Measurements from ENCODE around the gene CLTB. TPM values are rescaled to one million over a fixed set of nuclear protein-coding genes. Genes with fewer than 3 reads are reported as not detected.

CLTB gene
- total RNA-seq, 1 experiment from 2014 or later: 58.6 TPM

- TF ChIP-seq CEBPB (IDR thresholded peaks at IDR 0.05; ENCODE audit: low read depth) (no peak), RAD21 (IDR thresholded peaks at IDR 0.05; ENCODE audit: low read depth) (no peak), SIN3A (IDR thresholded peaks at IDR 0.05; ENCODE audit: low read depth) (no peak), ZNF274 (IDR thresholded peaks at IDR 0.05; ENCODE audit: low read depth, low read length) (no peak), JUND (IDR thresholded peaks at IDR 0.05) (no peak), EGR1 (IDR thresholded peaks at IDR 0.05; ENCODE audit: low read depth) (no peak), POLR2AphosphoS5 (IDR thresholded peaks at IDR 0.05; ENCODE audit: low read depth, low read length) (no peak), SRF (IDR thresholded peaks at IDR 0.05; ENCODE audit: low read depth) (no peak)
These were observed 46.9 kb upstream of the CLTB start (continued) for GRCh38 chr5:176463113-176463764.

GRCh38 chr5:176461349-176461748 lies 45.0 kb upstream of the CLTB start:
- Histone ChIP-seq H3K4me2 (ENCODE audit: low read length) (no peak overlapping the region), H3K9me3 (ENCODE audit: control insufficient read depth in 1 of 2, insufficient read depth in 1 of 2, low read depth in 1 of 2, low read length in 2 of 2) (no peaks in the 10 kb centered on the region), H3K4me3 (replicated peaks in 1 of 2; ENCODE audit: low read depth in 1 of 2, low read length in 2 of 2) (no peak overlapping the region), H3K36me3 (ENCODE audit: control insufficient read depth in 1 of 2, insufficient read depth in 2 of 2, low read length in 2 of 2) (peaks cover 0 to 2% of the 10 kb centered on the region in 2 experiments; a peak in 1 of 4 replicates), H2AFZ (ENCODE audit: low read depth, low read length, poor library complexity, severe bottlenecking) (no peak overlapping the region), H3K4me1 (ENCODE audit: control insufficient read depth in 1 of 2, insufficient read depth in 2 of 2, low read length in 2 of 2) (no peaks in the 10 kb centered on the region), H3K9me2 (ENCODE audit: insufficient read depth) (no peaks in the 10 kb centered on the region), H3K27ac (ENCODE audit: low read depth, low read length) (no peak overlapping the region), H3K27me3 (ENCODE audit: insufficient read depth, low read length) (no peaks in the 10 kb centered on the region), H4K20me1 (ENCODE audit: insufficient read depth) (peaks cover 5% of the 10 kb centered on the region), H3K79me2 (ENCODE audit: insufficient read depth, low read length) (peaks cover 98% of the 10 kb centered on the region), H3K9ac (ENCODE audit: low read length) (no peak overlapping the region)
- RAD21 ChIA-PET (ENCODE audit: low non-redundant PET in 1 of 2, low total read pairs in 2 of 2, uncharacterized antibody in 2 of 2, unreplicated experiment in 2 of 2): interaction anchor here in 1 of 2 experiments (0.7 kb wide), 1 partner anchor 45 kb away, joined by 4 read pairs; the partner anchor contains the start of gene CLTB
- POLR2A ChIA-PET: no interaction called here
- BruUV-seq (replicated peaks): no TSS peak
- intact Hi-C loops (cut with micrococcal nuclease): no loop called here
- ATAC-seq: no peak
- no peak for TF ChIP-seq SRF (IDR thresholded peaks at IDR 0.05; ENCODE audit: low read depth)
- TF ChIP-seq EZH2 (IDR thresholded peaks at IDR 0.05): no peak
- TF ChIP-seq ZBTB33 (IDR thresholded peaks at IDR 0.05; ENCODE audit: extremely low read depth, insufficient replicate concordance, low read length): no peak
- TF ChIP-seq SIN3A (IDR thresholded peaks at IDR 0.05; ENCODE audit: low read depth): no peak
- no peak for TF ChIP-seq ZFX (IDR thresholded peaks at IDR 0.05)
- no peak for TF ChIP-seq REST (IDR thresholded peaks at IDR 0.05; ENCODE audit: low read depth)
- no peak for TF ChIP-seq RAD21 (IDR thresholded peaks at IDR 0.05; ENCODE audit: low read depth)
- TF ChIP-seq JUND (IDR thresholded peaks at IDR 0.05): no peak
- TF ChIP-seq EGR1 (IDR thresholded peaks at IDR 0.05; ENCODE audit: low read depth): no peak
- no peak for TF ChIP-seq POLR2A (IDR thresholded peaks at IDR 0.05; ENCODE audit: borderline replicate concordance, extremely low read depth, insufficient read depth, insufficient read length)
- no peak for TF ChIP-seq CTCF (IDR thresholded peaks at IDR 0.05 in 2 of 3, conservative IDR thresholded peaks at IDR 0.05 in 1 of 3; ENCODE audit: borderline replicate concordance in 1 of 3, insufficient read depth in 1 of 3, low read depth in 2 of 3, low read length in 2 of 3)
- no peak for DNase-seq (ENCODE audit: low read depth, low spot score)
- CTCF ChIA-PET: no interaction called here
